22Rv1 (cell line): ENCODE data around the gene RBMS3.

Source experiments
- ZFX ChIP-seq: fragments of 450-650 bp; IDR thresholded peaks from 2 replicates; pipeline ENCODE4 v1.6.1; 2017; ENCODE audit warnings: antibody characterized with exemption, borderline replicate concordance
- TF ChIP-seq, protein P1 (sequence below): fragments of 450-650 bp; IDR thresholded peaks from 2 replicates; pipeline ENCODE4 v1.5.1; 2017; ENCODE audit warnings: mild to moderate bottlenecking

DNA sequence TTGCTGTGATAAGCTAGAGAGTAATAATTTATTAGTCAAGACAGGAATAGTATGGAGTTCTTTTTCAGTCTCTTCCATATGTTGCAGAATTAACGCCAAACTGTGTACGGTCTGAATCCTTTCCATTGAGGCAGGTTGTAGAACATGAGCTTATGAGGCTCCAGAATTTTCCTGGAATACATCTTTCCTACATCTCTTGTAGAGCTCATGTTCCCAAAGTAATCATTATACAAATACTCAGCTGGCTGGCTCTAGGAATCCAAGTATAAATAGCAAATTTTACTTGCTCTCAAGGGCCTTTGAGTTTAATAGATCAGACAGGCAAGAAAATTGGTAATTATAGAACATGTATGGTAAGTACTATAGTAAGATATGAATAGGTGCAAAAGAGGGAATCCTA, 419.4 kb downstream of the RBMS3 start:
- TF ChIP-seq, protein P1, sequence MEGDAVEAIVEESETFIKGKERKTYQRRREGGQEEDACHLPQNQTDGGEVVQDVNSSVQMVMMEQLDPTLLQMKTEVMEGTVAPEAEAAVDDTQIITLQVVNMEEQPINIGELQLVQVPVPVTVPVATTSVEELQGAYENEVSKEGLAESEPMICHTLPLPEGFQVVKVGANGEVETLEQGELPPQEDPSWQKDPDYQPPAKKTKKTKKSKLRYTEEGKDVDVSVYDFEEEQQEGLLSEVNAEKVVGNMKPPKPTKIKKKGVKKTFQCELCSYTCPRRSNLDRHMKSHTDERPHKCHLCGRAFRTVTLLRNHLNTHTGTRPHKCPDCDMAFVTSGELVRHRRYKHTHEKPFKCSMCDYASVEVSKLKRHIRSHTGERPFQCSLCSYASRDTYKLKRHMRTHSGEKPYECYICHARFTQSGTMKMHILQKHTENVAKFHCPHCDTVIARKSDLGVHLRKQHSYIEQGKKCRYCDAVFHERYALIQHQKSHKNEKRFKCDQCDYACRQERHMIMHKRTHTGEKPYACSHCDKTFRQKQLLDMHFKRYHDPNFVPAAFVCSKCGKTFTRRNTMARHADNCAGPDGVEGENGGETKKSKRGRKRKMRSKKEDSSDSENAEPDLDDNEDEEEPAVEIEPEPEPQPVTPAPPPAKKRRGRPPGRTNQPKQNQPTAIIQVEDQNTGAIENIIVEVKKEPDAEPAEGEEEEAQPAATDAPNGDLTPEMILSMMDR = no peak
- no peak for TF ChIP-seq ZFX
